Measurements from ENCODE around the gene MST1.

DNA sequence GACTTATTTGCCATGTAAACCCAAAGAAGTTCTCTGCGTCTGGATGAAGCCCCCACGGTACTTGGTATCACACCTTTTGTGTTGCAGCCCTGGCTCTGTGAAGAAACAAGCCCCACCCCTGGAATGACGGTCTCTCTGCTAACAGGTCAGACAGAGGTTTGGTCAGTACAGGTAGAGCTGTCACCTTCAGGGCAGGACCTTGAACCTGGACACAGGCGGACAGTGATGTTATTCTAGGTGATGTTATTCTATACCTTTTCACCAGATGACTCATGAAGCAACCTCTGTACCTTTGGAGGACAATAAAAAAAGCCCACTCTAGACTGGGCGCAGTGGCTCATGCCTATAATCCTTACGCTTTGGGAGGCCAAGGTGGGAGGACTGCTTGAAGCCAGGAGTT lies 45.5 kb upstream of the MST1 start:
- TF ChIP-seq, protein P1, sequence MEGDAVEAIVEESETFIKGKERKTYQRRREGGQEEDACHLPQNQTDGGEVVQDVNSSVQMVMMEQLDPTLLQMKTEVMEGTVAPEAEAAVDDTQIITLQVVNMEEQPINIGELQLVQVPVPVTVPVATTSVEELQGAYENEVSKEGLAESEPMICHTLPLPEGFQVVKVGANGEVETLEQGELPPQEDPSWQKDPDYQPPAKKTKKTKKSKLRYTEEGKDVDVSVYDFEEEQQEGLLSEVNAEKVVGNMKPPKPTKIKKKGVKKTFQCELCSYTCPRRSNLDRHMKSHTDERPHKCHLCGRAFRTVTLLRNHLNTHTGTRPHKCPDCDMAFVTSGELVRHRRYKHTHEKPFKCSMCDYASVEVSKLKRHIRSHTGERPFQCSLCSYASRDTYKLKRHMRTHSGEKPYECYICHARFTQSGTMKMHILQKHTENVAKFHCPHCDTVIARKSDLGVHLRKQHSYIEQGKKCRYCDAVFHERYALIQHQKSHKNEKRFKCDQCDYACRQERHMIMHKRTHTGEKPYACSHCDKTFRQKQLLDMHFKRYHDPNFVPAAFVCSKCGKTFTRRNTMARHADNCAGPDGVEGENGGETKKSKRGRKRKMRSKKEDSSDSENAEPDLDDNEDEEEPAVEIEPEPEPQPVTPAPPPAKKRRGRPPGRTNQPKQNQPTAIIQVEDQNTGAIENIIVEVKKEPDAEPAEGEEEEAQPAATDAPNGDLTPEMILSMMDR (IDR thresholded peaks at IDR 0.05; ENCODE audit: poor library complexity): no peak
- TF ChIP-seq EZH2 (IDR thresholded peaks at IDR 0.05; ENCODE audit: borderline replicate concordance): no peak
- no peak for TF ChIP-seq EZH2phosphoT487 (IDR thresholded peaks at IDR 0.05; ENCODE audit: low read depth, severe bottlenecking, unreplicated experiment)
